Activated CD8-positive, alpha-beta T cell treated with anti-CD3 and anti-CD28 coated beads for 36 hours (primary cell): ENCODE measurements around the gene SUPT20HL2. TPM values are rescaled to one million over a fixed set of nuclear protein-coding genes. Genes with fewer than 3 reads are reported as not detected.
"Not testable (repeated sequence)": the region's sequence is repeated elsewhere in the genome, so short reads cannot be mapped to it uniquely, and the experiment has no call there.

ENCODE experiments used
- ATAC-seq: fragments of 200-7000 bp; cut with Tn5 transposase; one replicate; pipeline ENCODE4 v1.10.0; 2021; ENCODE audit warnings: mild to moderate bottlenecking, moderate library complexity
- CTCF ChIA-PET: fragments of 350-600 bp; sonication (Branson Sonifier 250); formaldehyde crosslinking; loops from one replicate; lab custom pipeline; 2021; ENCODE audit warnings: antibody characterized with exemption; lab: Charles Lee
- POLR2A ChIA-PET: fragments of 350-600 bp; sonication (Branson Sonifier 250); formaldehyde crosslinking; loops from one replicate; lab custom pipeline; 2021; ENCODE audit warnings: antibody characterized with exemption; lab: Charles Lee
- DNase-seq: peaks from one replicate; pipeline ENCODE4 v3.0.0-alpha.2; 2020
- H3K27ac Mint-ChIP-seq: one replicate; pipeline ENCODE4 v1.8.0; 2021; ENCODE audit warnings: mild to moderate bottlenecking, mixed read lengths
- H3K27me3 Mint-ChIP-seq: one replicate; pipeline ENCODE4 v1.8.0; 2021; ENCODE audit warnings: mixed read lengths
- H3K36me3 Mint-ChIP-seq: one replicate; pipeline ENCODE4 v1.8.0; 2021; ENCODE audit warnings: low read depth, mixed read lengths
- H3K4me1 Mint-ChIP-seq: one replicate; pipeline ENCODE4 v1.8.0; 2021; ENCODE audit warnings: low read depth, mixed read lengths
- H3K4me3 Mint-ChIP-seq: one replicate; pipeline ENCODE4 v1.8.0; 2021; ENCODE audit warnings: mild to moderate bottlenecking, moderate library complexity, mixed read lengths
- H3K9me3 Mint-ChIP-seq: one replicate; pipeline ENCODE4 v1.8.0; 2021; ENCODE audit warnings: mixed read lengths
- CTCF ChIP-seq: fragments of 200-600 bp; IDR thresholded peaks from one replicate; pipeline ENCODE4 v1.8.0; 2022; ENCODE audit warnings: antibody characterized with exemption, mild to moderate bottlenecking
- intact Hi-C: fragments of 100-400 bp; cut with micrococcal nuclease; formaldehyde crosslinking; loops from one replicate; pipeline ENCODE4 v1.10.0; 2022
- total RNA-seq, 2 experiments: library from RNA; stranded (reverse); gene quantifications; one replicate each; pipeline ENCODE4 v1.2.3, GENCODE V29; 2021

The SUPT20HL2 gene
- total RNA-seq, 2 experiments from 2014 or later, result not detected

- CTCF ChIA-PET, H3K36me3 Mint-ChIP-seq, H3K9me3 Mint-ChIP-seq, H3K27ac Mint-ChIP-seq, H3K4me1 Mint-ChIP-seq, DNase-seq, intact Hi-C loops, H3K4me3 Mint-ChIP-seq, ATAC-seq, H3K27me3 Mint-ChIP-seq, POLR2A ChIA-PET: not testable (repeated sequence)
These were observed 5.1 kb downstream of the SUPT20HL2 start for GRCh38 chrX:24308803-24309202.

- intact Hi-C loops, result no loop called here
- POLR2A ChIA-PET, result no interaction called here
- Mint-ChIP-seq H3K9me3 (no peaks in the 10 kb centered on the region), H3K27me3 (no peaks in the 10 kb centered on the region), H3K36me3 (no peaks in the 10 kb centered on the region), H3K4me1 (peaks cover 2% of the 10 kb centered on the region), H3K27ac (no peak overlapping the region), H3K4me3 (no peak overlapping the region)
- no peak for TF ChIP-seq CTCF
- ATAC-seq (no peak), DNase-seq (no peak)
- CTCF ChIA-PET, result interaction anchor here (1.3 to 2.0 kb wide), 5 partner anchors 10 to 64 kb away, joined by 3 to 5 read pairs (median 4); no protein-coding TSS in a partner anchor
These were observed 7.4 kb downstream of the SUPT20HL2 start for GRCh38 chrX:24306440-24306839.

- ChIA-PET CTCF (interaction anchor here (1.3 to 2.0 kb wide), 5 partner anchors 10 to 65 kb away, joined by 3 to 5 read pairs (median 4); no protein-coding TSS in a partner anchor), POLR2A (no interaction called here)
- Mint-ChIP-seq H3K4me3 (no peak overlapping the region), H3K27ac (no peak overlapping the region), H3K27me3 (no peaks in the 10 kb centered on the region), H3K4me1 (peaks cover 2% of the 10 kb centered on the region), H3K9me3 (no peaks in the 10 kb centered on the region), H3K36me3 (no peaks in the 10 kb centered on the region)
- intact Hi-C loops, result no loop called here
- DNase-seq (no peak), ATAC-seq (no peak)
- no peak for TF ChIP-seq CTCF
These were observed 8.0 kb downstream of the SUPT20HL2 start for GRCh38 chrX:24305905-24306304.

DNA sequence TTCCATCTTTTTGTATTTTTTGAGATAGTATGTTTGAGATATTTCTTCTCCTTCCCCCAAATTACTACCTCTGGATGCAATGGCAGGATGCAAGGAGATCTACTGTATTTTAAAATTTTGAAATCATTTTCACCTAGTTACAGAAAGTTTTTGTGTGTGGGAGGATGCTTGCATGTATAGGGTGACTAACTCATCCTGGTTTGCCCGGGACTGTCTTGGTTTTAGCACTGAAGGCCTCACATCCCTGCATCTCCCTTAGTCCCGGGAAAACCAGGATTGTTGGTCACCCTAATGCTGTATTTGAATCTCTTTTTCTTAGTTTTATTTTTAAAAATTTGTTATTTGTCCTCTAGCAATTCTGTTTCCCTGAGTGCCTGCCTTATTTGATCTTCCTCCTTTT is 12.1 kb downstream of the SUPT20HL2 start:
- intact Hi-C loops, result no loop called here
- Mint-ChIP-seq H3K36me3 (no peaks in the 10 kb centered on the region), H3K27me3 (no peaks in the 10 kb centered on the region), H3K4me1 (no peaks in the 10 kb centered on the region), H3K9me3 (no peaks in the 10 kb centered on the region), H3K4me3 (no peak overlapping the region), H3K27ac (no peak overlapping the region)
- ChIA-PET CTCF (no interaction called here), POLR2A (no interaction called here)
- no peak for TF ChIP-seq CTCF
- DNase-seq (no peak), ATAC-seq (no peak)

GRCh38 chrX:24301060-24301459 is 12.8 kb downstream of the SUPT20HL2 start:
- Mint-ChIP-seq H3K27me3 (no peaks in the 10 kb centered on the region), H3K27ac (no peak overlapping the region), H3K36me3 (no peaks in the 10 kb centered on the region), H3K4me1 (no peaks in the 10 kb centered on the region), H3K4me3 (no peak overlapping the region), H3K9me3 (no peaks in the 10 kb centered on the region)
- CTCF ChIA-PET, result interaction anchor here (1.5 kb wide), 1 partner anchor 17 kb away, joined by 3 read pairs; no protein-coding TSS in a partner anchor
- ATAC-seq (no peak), DNase-seq (no peak)
- POLR2A ChIA-PET, result no interaction called here
- no peak for TF ChIP-seq CTCF
- intact Hi-C loops, result no loop called here
